Activated CD4-positive, alpha-beta T cell treated with anti-CD3 and anti-CD28 coated beads for 36 hours (primary cell): Measurements from ENCODE around the gene GRIPAP1. TPM values are rescaled to one million over a fixed set of nuclear protein-coding genes. Genes with fewer than 3 reads are reported as not detected.
A peak's percentile ranks its signal among the peaks of the same experiment; 100 is the strongest.
"Not testable (repeated sequence)": the region's sequence is repeated elsewhere in the genome, so short reads cannot be mapped to it uniquely, and the experiment has no call there.

Source experiments
- ATAC-seq: fragments of 200-7000 bp; cut with Tn5 transposase; one replicate; pipeline ENCODE4 v1.10.0; 2021; ENCODE audit warnings: mild to moderate bottlenecking, moderate library complexity
- CTCF ChIA-PET: fragments of 350-600 bp; sonication (Branson Sonifier 250); formaldehyde crosslinking; loops from one replicate; lab custom pipeline; 2021; ENCODE audit warnings: antibody characterized with exemption; lab: Charles Lee
- POLR2A ChIA-PET: fragments of 350-600 bp; sonication (Branson Sonifier 250); formaldehyde crosslinking; loops from one replicate; lab custom pipeline; 2021; ENCODE audit warnings: antibody characterized with exemption, inconsistent platforms; lab: Charles Lee
- DNase-seq: peaks from one replicate; pipeline ENCODE4 v3.0.0-alpha.2; 2020
- H3K27ac Mint-ChIP-seq: one replicate; pipeline ENCODE4 v1.8.0; 2021; ENCODE audit warnings: mixed read lengths
- H3K27me3 Mint-ChIP-seq: one replicate; pipeline ENCODE4 v1.8.0; 2021; ENCODE audit warnings: mixed read lengths
- H3K36me3 Mint-ChIP-seq: one replicate; pipeline ENCODE4 v1.8.0; 2021; ENCODE audit warnings: low read depth, mixed read lengths
- H3K4me1 Mint-ChIP-seq: one replicate; pipeline ENCODE4 v1.8.0; 2021; ENCODE audit warnings: mixed read lengths
- H3K4me3 Mint-ChIP-seq: one replicate; pipeline ENCODE4 v1.8.0; 2021; ENCODE audit warnings: mild to moderate bottlenecking, moderate library complexity, mixed read lengths
- H3K9me3 Mint-ChIP-seq: one replicate; pipeline ENCODE4 v1.8.0; 2021; ENCODE audit warnings: low read depth, mixed read lengths
- intact Hi-C, 2 experiments: fragments of 100-400 bp; cut with DNase I in 1 of 2; cut with micrococcal nuclease in 1 of 2; formaldehyde crosslinking; loops; one replicate each; pipeline versions ENCODE4 v1.14.2 to v1.15.1; 2022 to 2024; cut with DNase I, micrococcal nuclease
- total RNA-seq, 2 experiments: library from RNA; stranded (reverse); gene quantifications; one replicate each; pipeline ENCODE4 v1.2.3, GENCODE V29; 2021

GRIPAP1 gene
- total RNA-seq, 2 experiments from 2014 or later, result 57.8 to 63.3 TPM

GRCh38 chrX:48992341-48992740, 9.7 kb downstream of the GRIPAP1 start:
- H3K4me1 Mint-ChIP-seq, result peaks cover 2% of the 10 kb centered on the region
- H3K36me3 Mint-ChIP-seq, result peaks cover 23% of the 10 kb centered on the region
- ATAC-seq (no peak), DNase-seq (no peak)
- H3K4me3 Mint-ChIP-seq, result no peak overlapping the region
- H3K27ac Mint-ChIP-seq, result no peak overlapping the region
- POLR2A ChIA-PET, result no interaction called here
- CTCF ChIA-PET, result interaction anchor here (0.7 to 0.8 kb wide), 2 partner anchors 34 to 161 kb away, joined by 3 read pairs; no protein-coding TSS in a partner anchor
- H3K9me3 Mint-ChIP-seq, result no peaks in the 10 kb centered on the region
- intact Hi-C loops, result no loop called here
- H3K27me3 Mint-ChIP-seq, result no peaks in the 10 kb centered on the region

- DNase-seq, result no peak
- intact Hi-C loops, result no loop called here
- Mint-ChIP-seq H3K36me3 (peaks cover 15% of the 10 kb centered on the region), H3K4me3 (no peak overlapping the region), H3K9me3 (no peaks in the 10 kb centered on the region), H3K4me1 (no peaks in the 10 kb centered on the region), H3K27me3 (no peaks in the 10 kb centered on the region), H3K27ac (no peak overlapping the region)
- ATAC-seq, result no peak
- POLR2A ChIA-PET, result no interaction called here
- CTCF ChIA-PET, result no interaction called here
These were observed 12.6 kb downstream of the GRIPAP1 start for GRCh38 chrX:48989483-48989882.

- no peaks in the 10 kb centered on the region for H3K9me3 Mint-ChIP-seq
- DNase-seq, result no peak
- POLR2A ChIA-PET, result no interaction called here
- CTCF ChIA-PET, result no interaction called here
- H3K4me3 Mint-ChIP-seq, result no peak overlapping the region
- H3K36me3 Mint-ChIP-seq, result peaks cover 27% of the 10 kb centered on the region
- intact Hi-C loops, result no loop called here
- no peaks in the 10 kb centered on the region for H3K27me3 Mint-ChIP-seq
- no peaks in the 10 kb centered on the region for H3K4me1 Mint-ChIP-seq
- no peak for ATAC-seq
- no peak overlapping the region for H3K27ac Mint-ChIP-seq
These were observed 18.2 kb downstream of the GRIPAP1 start for GRCh38 chrX:48983896-48984295.

- peaks cover 29% of the 10 kb centered on the region for H3K36me3 Mint-ChIP-seq
- POLR2A ChIA-PET, result no interaction called here
- ATAC-seq, result no peak
- no peak overlapping the region for H3K27ac Mint-ChIP-seq
- H3K27me3 Mint-ChIP-seq, result no peaks in the 10 kb centered on the region
- DNase-seq, result no peak
- intact Hi-C loops, result no loop called here
- CTCF ChIA-PET, result no interaction called here
- H3K9me3 Mint-ChIP-seq, result no peaks in the 10 kb centered on the region
- no peaks in the 10 kb centered on the region for H3K4me1 Mint-ChIP-seq
- H3K4me3 Mint-ChIP-seq, result no peak overlapping the region
These were observed 19.0 kb downstream of the GRIPAP1 start for GRCh38 chrX:48983081-48983480.

- Mint-ChIP-seq H3K4me3 (no peak overlapping the region), H3K27ac (no peak overlapping the region), H3K4me1 (no peaks in the 10 kb centered on the region), H3K27me3 (no peaks in the 10 kb centered on the region), H3K36me3 (peaks cover 32% of the 10 kb centered on the region), H3K9me3 (no peaks in the 10 kb centered on the region)
- DNase-seq (no peak), ATAC-seq (no peak)
- POLR2A ChIA-PET, result no interaction called here
- CTCF ChIA-PET, result no interaction called here
- intact Hi-C loops, result no loop called here
These were observed 20.9 kb downstream of the GRIPAP1 start for GRCh38 chrX:48981178-48981577.

- CTCF ChIA-PET, H3K4me3 Mint-ChIP-seq, ATAC-seq, intact Hi-C loops, POLR2A ChIA-PET, H3K27me3 Mint-ChIP-seq, H3K4me1 Mint-ChIP-seq, DNase-seq, H3K9me3 Mint-ChIP-seq, H3K27ac Mint-ChIP-seq: not testable (repeated sequence)
- peaks cover 32% of the 10 kb centered on the region for H3K36me3 Mint-ChIP-seq
These were observed 21.7 kb downstream of the GRIPAP1 start for GRCh38 chrX:48980341-48980740.

- intact Hi-C loops, result no loop called here
- ATAC-seq (no peak), DNase-seq (no peak)
- peaks cover under 1% of the 10 kb centered on the region for H3K4me1 Mint-ChIP-seq
- no peak overlapping the region for H3K27ac Mint-ChIP-seq
- POLR2A ChIA-PET, result no interaction called here
- no peaks in the 10 kb centered on the region for H3K27me3 Mint-ChIP-seq
- CTCF ChIA-PET, result no interaction called here
- no peak overlapping the region for H3K4me3 Mint-ChIP-seq
- H3K9me3 Mint-ChIP-seq, result no peaks in the 10 kb centered on the region
- H3K36me3 Mint-ChIP-seq, result peaks cover 28% of the 10 kb centered on the region
These were observed 23.8 kb downstream of the GRIPAP1 start for GRCh38 chrX:48978226-48978625.

GRCh38 chrX:48976086-48976485, 26.0 kb downstream of the GRIPAP1 start:
- Mint-ChIP-seq H3K9me3 (no peaks in the 10 kb centered on the region), H3K4me3 (no peak overlapping the region), H3K36me3 (peaks cover 21% of the 10 kb centered on the region), H3K4me1 (peaks cover 15% of the 10 kb centered on the region), H3K27me3 (no peaks in the 10 kb centered on the region), H3K27ac (no peak overlapping the region)
- intact Hi-C loops, result no loop called here
- DNase-seq (no peak), ATAC-seq (no peak)
- POLR2A ChIA-PET, result no interaction called here
- CTCF ChIA-PET, result no interaction called here

- Mint-ChIP-seq H3K4me3 (no peak overlapping the region), H3K36me3 (peaks cover 19% of the 10 kb centered on the region), H3K9me3 (no peaks in the 10 kb centered on the region), H3K27ac (peak overlapping the region; percentile 24), H3K27me3 (no peaks in the 10 kb centered on the region), H3K4me1 (peaks cover 15% of the 10 kb centered on the region)
- intact Hi-C loops, result no loop called here
- ATAC-seq, result no peak
- DNase-seq, result no peak
- POLR2A ChIA-PET, result no interaction called here
- CTCF ChIA-PET, result no interaction called here
These were observed 26.5 kb downstream of the GRIPAP1 start for GRCh38 chrX:48975541-48975940.

- ATAC-seq (no peak), DNase-seq (no peak)
- CTCF ChIA-PET, result no interaction called here
- POLR2A ChIA-PET, result no interaction called here
- Mint-ChIP-seq H3K27ac (no peak overlapping the region), H3K36me3 (peaks cover 19% of the 10 kb centered on the region), H3K9me3 (no peaks in the 10 kb centered on the region), H3K4me1 (peaks cover 15% of the 10 kb centered on the region), H3K4me3 (no peak overlapping the region), H3K27me3 (no peaks in the 10 kb centered on the region)
- intact Hi-C loops, result no loop called here
These were observed 27.0 kb downstream of the GRIPAP1 start for GRCh38 chrX:48975041-48975440.

GRCh38 chrX:48974574-48974973, 27.5 kb downstream of the GRIPAP1 start:
- CTCF ChIA-PET, result no interaction called here
- POLR2A ChIA-PET, result no interaction called here
- intact Hi-C loops, result no loop called here
- no peaks in the 10 kb centered on the region for H3K9me3 Mint-ChIP-seq
- no peaks in the 10 kb centered on the region for H3K27me3 Mint-ChIP-seq
- H3K4me1 Mint-ChIP-seq, result peaks cover 15% of the 10 kb centered on the region
- ATAC-seq, result no peak
- no peak for DNase-seq
- H3K27ac Mint-ChIP-seq, result no peak overlapping the region
- no peak overlapping the region for H3K4me3 Mint-ChIP-seq
- peaks cover 19% of the 10 kb centered on the region for H3K36me3 Mint-ChIP-seq

- Mint-ChIP-seq H3K4me1 (peaks cover 15% of the 10 kb centered on the region), H3K9me3 (no peaks in the 10 kb centered on the region), H3K27me3 (no peaks in the 10 kb centered on the region), H3K36me3 (peaks cover 19% of the 10 kb centered on the region), H3K27ac (no peak overlapping the region), H3K4me3 (no peak overlapping the region)
- ATAC-seq (no peak), DNase-seq (no peak)
- intact Hi-C loops, result no loop called here
- ChIA-PET CTCF (interaction anchor here (0.7 kb wide), 1 partner anchor 694 kb away, joined by 3 read pairs; no protein-coding TSS in a partner anchor), POLR2A (no interaction called here)
These were observed 28.0 kb downstream of the GRIPAP1 start for GRCh38 chrX:48974033-48974432.
